Skeletal muscle satellite cell (primary cell): Measurements from ENCODE around the gene CSNK1G1.

ENCODE experiments used
- H3K27me3 ChIP-seq: 2 replicates; pipeline ENCODE4 v1.7.0; 2013; ENCODE audit warnings: low read length; ENCODE audit not compliant: control insufficient read depth, insufficient read depth
- H3K36me3 ChIP-seq: 2 replicates; pipeline ENCODE4 v1.7.0; 2013; ENCODE audit warnings: mild to moderate bottlenecking, control low read depth, low read length; ENCODE audit not compliant: insufficient read depth
- H3K4me1 ChIP-seq: 2 replicates; pipeline ENCODE4 v1.7.0; 2013; ENCODE audit warnings: low read length; ENCODE audit not compliant: control insufficient read depth, insufficient read depth
- H3K4me2 ChIP-seq: 2 replicates; pipeline ENCODE4 v1.7.0; 2013; ENCODE audit warnings: mild to moderate bottlenecking, low read length
- H3K4me3 ChIP-seq: 2 replicates; pipeline ENCODE4 v1.7.0; 2013; ENCODE audit warnings: low read length
- H3K9ac ChIP-seq: 2 replicates; pipeline ENCODE4 v1.7.0; 2013; ENCODE audit warnings: mild to moderate bottlenecking, low read depth, low read length, moderate library complexity
- H3K9me3 ChIP-seq: replicated peaks from 2 replicates; pipeline ENCODE4 v1.7.0; 2013; ENCODE audit warnings: mild to moderate bottlenecking, control low read depth, low read length

The CSNK1G1 gene

DNA sequence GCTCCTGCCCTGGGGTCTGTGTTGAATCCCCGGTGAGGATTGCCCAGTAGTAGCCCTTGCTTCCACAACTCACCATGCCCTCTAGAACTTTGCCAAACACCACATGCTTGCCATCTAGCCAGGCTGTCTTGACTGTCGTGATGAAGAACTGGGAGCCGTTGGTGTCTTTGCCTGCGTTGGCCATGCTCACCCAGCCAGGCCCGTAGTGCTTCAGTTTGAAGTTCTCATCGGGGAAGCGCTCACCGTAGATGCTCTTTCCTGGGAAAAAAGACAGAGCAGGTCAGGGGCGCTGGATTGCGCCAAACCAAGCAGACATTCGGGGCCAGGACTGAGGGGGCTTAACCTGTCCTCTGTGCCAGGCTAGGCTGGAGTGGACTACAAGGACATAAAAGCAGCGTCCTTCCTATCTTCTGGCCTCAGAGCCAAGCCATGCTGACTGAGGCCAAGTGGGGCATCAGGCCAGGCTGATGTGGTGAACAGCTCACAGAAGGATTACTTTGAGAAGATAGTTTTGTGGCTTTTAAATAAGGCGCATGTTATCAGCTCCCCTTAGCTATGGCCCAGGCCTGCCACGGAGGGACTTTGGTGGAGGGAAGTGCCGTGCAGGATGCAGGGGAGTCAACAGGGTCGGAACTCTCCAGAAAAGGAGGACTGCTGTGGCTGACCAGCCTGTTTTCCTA lies 199.2 kb downstream of the CSNK1G1 start:
- Histone ChIP-seq H3K4me3 (no peak overlapping the region), H3K36me3 (peaks cover 65% of the 10 kb centered on the region), H3K9ac (no peak overlapping the region), H3K9me3 (no peaks in the 10 kb centered on the region), H3K4me1 (peaks cover 23% of the 10 kb centered on the region), H3K27me3 (peaks cover 12% of the 10 kb centered on the region), H3K4me2 (no peak overlapping the region)

GRCh38 chr15:64155802-64156651 lies 199.9 kb downstream of the CSNK1G1 start:
- H3K9me3 ChIP-seq: no peaks in the 10 kb centered on the region
- peaks cover 65% of the 10 kb centered on the region for H3K36me3 ChIP-seq
- H3K4me3 ChIP-seq: no peak overlapping the region
- H3K9ac ChIP-seq: no peak overlapping the region
- peaks cover 19% of the 10 kb centered on the region for H3K4me1 ChIP-seq
- H3K27me3 ChIP-seq: peaks cover 13% of the 10 kb centered on the region
- no peak overlapping the region for H3K4me2 ChIP-seq

- Histone ChIP-seq H3K9ac (no peak overlapping the region), H3K4me3 (no peak overlapping the region), H3K4me1 (peaks cover 10% of the 10 kb centered on the region), H3K27me3 (peaks cover 13% of the 10 kb centered on the region), H3K9me3 (no peaks in the 10 kb centered on the region), H3K4me2 (no peak overlapping the region), H3K36me3 (peaks cover 47% of the 10 kb centered on the region)
Observed at GRCh38 chr15:64153480-64154367, 202.2 kb downstream of the CSNK1G1 start.

DNA sequence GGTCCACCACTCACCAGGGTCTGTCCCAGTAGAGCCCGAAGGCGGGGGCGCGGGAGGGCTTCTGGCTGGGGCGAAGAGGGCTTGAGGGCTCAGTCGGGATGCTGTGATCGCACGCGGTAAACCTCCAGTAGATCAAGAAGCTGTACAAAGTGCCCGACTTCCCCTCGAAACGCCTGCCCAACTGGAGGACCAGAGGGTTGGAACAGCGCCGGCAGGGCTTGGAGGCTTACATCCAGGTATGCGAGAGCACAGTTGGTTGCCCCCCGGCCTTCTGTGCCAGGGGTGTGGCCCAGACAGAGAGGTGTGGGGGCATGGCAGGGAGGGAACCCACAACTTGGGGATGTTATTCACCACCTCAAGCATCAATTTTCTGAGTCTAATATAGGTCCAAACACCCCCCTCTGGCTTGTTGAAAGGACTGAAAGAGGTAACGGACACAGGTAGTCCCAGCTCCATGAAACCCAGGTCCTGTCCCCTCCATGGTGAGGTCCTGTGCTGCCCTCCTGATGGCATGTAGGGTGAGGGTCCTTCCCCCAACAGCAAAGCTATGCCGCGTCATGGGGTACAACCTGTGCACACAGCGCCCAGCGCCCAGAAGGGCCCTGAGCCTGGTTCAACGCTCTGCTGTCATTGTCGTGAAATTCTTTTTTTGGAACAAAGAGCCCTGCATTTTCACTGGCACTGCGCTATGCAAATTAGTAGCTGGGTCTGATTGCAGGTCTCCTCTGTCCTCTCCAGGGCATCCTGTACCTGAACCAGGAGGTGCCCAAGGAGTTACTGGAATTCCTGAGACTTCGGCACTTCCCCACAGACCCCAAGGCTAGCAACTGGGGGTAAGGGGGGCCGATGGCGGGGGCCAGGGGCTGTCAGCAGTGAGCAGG lies 203.2 kb downstream of the CSNK1G1 start:
- Histone ChIP-seq H3K9ac (no peak overlapping the region), H3K27me3 (peaks cover 13% of the 10 kb centered on the region), H3K36me3 (peaks cover 37% of the 10 kb centered on the region), H3K4me2 (peak overlapping the region; percentile 83), H3K4me3 (no peak overlapping the region), H3K9me3 (no peaks in the 10 kb centered on the region), H3K4me1 (peaks cover 6% of the 10 kb centered on the region)

DNA sequence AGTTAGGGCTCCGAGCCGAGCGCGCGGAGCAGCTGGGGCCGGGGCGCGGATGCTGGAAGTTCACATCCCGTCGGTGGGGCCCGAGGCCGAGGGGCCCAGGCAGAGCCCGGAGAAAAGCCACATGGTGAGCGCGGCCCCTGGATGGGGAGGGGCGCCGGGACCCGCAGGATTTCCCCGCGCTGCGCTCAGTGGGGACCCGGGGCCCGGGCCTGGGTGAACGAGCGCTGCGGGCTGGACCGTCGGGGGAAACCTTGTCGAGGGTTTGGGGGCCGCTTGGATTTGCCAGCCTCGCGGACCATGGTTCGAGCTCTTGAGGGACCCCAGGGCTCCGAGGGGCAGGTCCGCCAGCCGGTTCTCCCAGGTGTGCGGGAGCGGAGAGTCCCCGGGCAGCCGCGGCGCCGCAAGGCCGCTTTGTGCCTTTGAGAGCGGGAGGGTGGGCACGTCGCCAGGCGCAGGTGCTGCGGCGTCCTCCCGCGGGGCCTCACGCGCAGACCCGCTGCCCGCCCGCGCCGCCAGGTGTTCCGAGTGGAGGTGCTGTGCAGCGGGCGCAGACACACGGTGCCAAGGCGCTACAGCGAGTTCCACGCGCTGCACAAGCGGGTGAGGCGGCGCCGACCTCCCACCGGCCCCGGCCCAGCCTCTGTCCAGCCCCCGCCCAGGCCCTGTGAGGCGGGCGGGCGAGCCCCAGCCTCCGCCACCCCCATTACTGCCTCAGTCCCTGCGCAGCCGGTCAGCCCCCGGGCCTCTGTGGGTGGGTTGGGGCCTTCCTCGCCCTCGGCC lies 204.1 kb downstream of the CSNK1G1 start, which contains the start of gene SNX22:
SNX22 (plus strand) TSS at position 5 of the 780 bp plus-strand sequence; CDS start at position 50, 45 bp downstream.
- Histone ChIP-seq H3K4me3 (peak within 1 kb of the TSS; percentile 67), H3K9me3 (no peaks in the 10 kb centered on the region), H3K4me1 (peaks cover 6% of the 10 kb centered on the region), H3K27me3 (peaks cover 13% of the 10 kb centered on the region), H3K9ac (no peak within 1 kb of the TSS), H3K4me2 (peak within 1 kb of the TSS; percentile 83), H3K36me3 (peaks cover 29% of the 10 kb centered on the region)

DNA sequence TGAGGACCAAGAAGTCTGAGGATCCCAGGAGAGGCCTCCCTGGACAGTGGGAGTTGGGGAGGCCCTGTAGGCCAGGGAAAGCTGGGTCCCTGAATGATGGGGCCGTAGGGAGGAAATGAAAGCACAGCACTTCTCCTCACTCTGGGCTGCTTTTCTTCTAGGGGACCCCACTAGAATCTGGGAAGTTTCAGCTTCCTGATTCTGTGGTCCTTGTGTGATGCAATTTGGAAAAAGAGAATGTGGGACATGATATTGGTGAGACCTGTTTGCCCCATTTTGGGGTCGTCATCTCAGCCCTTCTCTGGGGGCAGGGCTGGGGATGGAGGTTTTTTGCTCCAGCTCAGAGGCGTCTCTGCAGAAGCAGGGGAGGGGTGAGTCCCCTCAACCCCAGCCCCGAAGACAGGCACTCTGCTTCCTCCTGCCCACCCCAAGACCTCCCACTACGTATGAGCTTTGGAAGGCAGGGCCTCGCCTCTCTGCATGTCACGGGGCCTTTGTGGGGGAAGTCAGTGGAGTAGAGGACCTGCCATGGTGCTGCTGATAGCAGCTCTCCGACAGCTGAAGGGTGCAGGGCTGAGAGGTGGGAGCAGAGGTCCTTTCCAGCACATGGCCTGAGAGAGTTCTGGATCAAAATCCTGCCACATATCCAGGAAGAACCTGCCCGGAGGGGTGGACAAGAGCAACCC lies 205.9 kb downstream of the CSNK1G1 start:
- H3K36me3 ChIP-seq: peaks cover 18% of the 10 kb centered on the region
- peaks cover 6% of the 10 kb centered on the region for H3K4me1 ChIP-seq
- H3K4me2 ChIP-seq: no peak overlapping the region
- H3K9ac ChIP-seq: no peak overlapping the region
- no peak overlapping the region for H3K4me3 ChIP-seq
- H3K9me3 ChIP-seq: no peaks in the 10 kb centered on the region
- H3K27me3 ChIP-seq: peaks cover 13% of the 10 kb centered on the region

GRCh38 chr15:64149424-64149823 lies 206.5 kb downstream of the CSNK1G1 start:
- Histone ChIP-seq H3K36me3 (peaks cover 17% of the 10 kb centered on the region), H3K27me3 (peaks cover 13% of the 10 kb centered on the region), H3K4me1 (peaks cover 6% of the 10 kb centered on the region), H3K4me2 (no peak overlapping the region), H3K9ac (no peak overlapping the region), H3K4me3 (no peak overlapping the region), H3K9me3 (no peaks in the 10 kb centered on the region)

DNA sequence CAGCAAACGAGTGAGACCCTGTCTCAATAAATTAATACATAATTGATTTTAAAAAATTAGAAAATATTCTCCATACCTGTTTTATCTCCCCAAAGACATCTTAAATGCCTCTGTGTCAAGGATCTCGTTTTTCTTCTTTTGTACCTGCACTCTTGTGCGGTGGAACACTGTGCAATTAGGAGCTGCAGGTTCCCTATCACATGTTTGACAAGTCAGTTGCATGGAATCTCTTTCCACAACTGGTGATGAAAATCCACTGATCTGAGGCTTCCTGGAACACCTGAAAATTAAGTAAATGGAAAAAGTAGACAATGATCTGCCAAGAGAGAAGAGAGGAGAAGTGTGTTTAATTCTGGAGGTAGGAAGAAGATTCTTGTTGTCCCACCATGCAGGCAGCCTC lies 207.4 kb downstream of the CSNK1G1 start:
- H3K36me3 ChIP-seq: peaks cover 14% of the 10 kb centered on the region
- H3K9me3 ChIP-seq: no peaks in the 10 kb centered on the region
- H3K27me3 ChIP-seq: peaks cover 13% of the 10 kb centered on the region
- peaks cover 6% of the 10 kb centered on the region for H3K4me1 ChIP-seq
- H3K9ac ChIP-seq: no peak overlapping the region
- H3K4me3 ChIP-seq: no peak overlapping the region
- no peak overlapping the region for H3K4me2 ChIP-seq

DNA sequence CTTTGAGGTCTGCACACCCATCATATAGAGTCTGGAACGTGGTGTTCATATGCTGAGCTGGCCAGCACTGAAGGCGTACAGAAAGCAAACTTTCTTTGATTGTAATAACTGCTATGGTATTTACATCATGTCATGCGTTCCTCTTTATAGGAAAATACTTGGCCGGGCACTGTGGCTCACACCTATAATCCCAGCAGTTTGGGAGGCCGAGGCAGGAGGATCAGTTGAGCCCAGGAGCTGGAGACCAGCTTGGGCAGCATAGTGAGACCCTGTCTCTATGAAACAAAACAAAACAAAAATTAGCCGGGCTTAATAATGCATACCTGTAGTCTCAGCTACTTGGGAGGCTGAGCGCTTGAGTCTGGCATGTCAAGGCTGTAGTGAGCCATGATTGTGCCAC lies 207.8 kb downstream of the CSNK1G1 start:
- Histone ChIP-seq H3K9ac (no peak overlapping the region), H3K4me1 (peaks cover 6% of the 10 kb centered on the region), H3K4me2 (no peak overlapping the region), H3K9me3 (no peaks in the 10 kb centered on the region), H3K4me3 (no peak overlapping the region), H3K27me3 (peaks cover 13% of the 10 kb centered on the region), H3K36me3 (peaks cover 18% of the 10 kb centered on the region)
